ENCODE measurements around the gene GFOD1.
"Not testable (repeated sequence)": the region's sequence is repeated elsewhere in the genome, so short reads cannot be mapped to it uniquely, and the experiment has no call there.

GFOD1 gene

GRCh38 chr6:13438126-13438525 is 49.3 kb downstream of the GFOD1 start:
- no peak for DNase-seq

GRCh38 chr6:13437218-13437996 is 50.0 kb downstream of the GFOD1 start:
- DNase-seq, result no peak

GRCh38 chr6:13436399-13437217 is 50.8 kb downstream of the GFOD1 start:
- no peak for DNase-seq

- no peak for DNase-seq
Measured at GRCh38 chr6:13435477-13436246, 51.7 kb downstream of the GFOD1 start.

- DNase-seq, result no peak
Measured at GRCh38 chr6:13434777-13435176, 52.6 kb downstream of the GFOD1 start.

- DNase-seq, result not testable (repeated sequence)
Measured at GRCh38 chr6:13434135-13434775, 53.1 kb downstream of the GFOD1 start.

- peak in 1 of 2 donors; percentile 55 for DNase-seq
Measured at GRCh38 chr6:13433709-13434121, 53.7 kb downstream of the GFOD1 start.

- no peak for DNase-seq
Measured at GRCh38 chr6:13432526-13433184, 54.7 kb downstream of the GFOD1 start.

- DNase-seq, result no peak
Measured at GRCh38 chr6:13431861-13432465, 55.4 kb downstream of the GFOD1 start.

GRCh38 chr6:13431059-13431656 is 56.2 kb downstream of the GFOD1 start:
- no peak for DNase-seq

GRCh38 chr6:13429406-13429753 is 58.0 kb downstream of the GFOD1 start:
- no peak for DNase-seq

GRCh38 chr6:13428583-13429405 is 58.6 kb downstream of the GFOD1 start:
- DNase-seq, result no peak

- DNase-seq, result peak in 1 of 2 donors; percentile 76
Measured at GRCh38 chr6:13427801-13428582, 59.4 kb downstream of the GFOD1 start.

GRCh38 chr6:13427316-13427715 is 60.1 kb downstream of the GFOD1 start:
- DNase-seq, result no peak

GRCh38 chr6:13425943-13426931 is 61.2 kb downstream of the GFOD1 start:
- DNase-seq, result no peak

GRCh38 chr6:13425270-13425873 is 62.0 kb downstream of the GFOD1 start:
- no peak for DNase-seq

- DNase-seq, result no peak
Measured at GRCh38 chr6:13423252-13423651, 64.1 kb downstream of the GFOD1 start.

- DNase-seq, result no peak
Measured at GRCh38 chr6:13422681-13423221, 64.6 kb downstream of the GFOD1 start.
